Kidney (tissue), 14 donors: ENCODE data around the gene KIF17. TPM values are rescaled to one million over a fixed set of nuclear protein-coding genes. Genes with fewer than 3 reads are reported as not detected.

ENCODE experiments used
- DNase-seq, 5 donors: peaks; one replicate each; pipeline ENCODE4 v3.0.0-alpha.2; 2013 to 2020
- FAIRE-seq: peaks from 2 replicates; lab custom pipeline; 2012; peaks lifted over from hg19 to GRCh38; lab: Jason Lieb, UNC
- H3K27ac ChIP-seq, 2 donors: one replicate each; pipeline ENCODE4 v1.7.0; 2013; ENCODE audit warnings: low read depth in 2 of 2, low read length in 2 of 2, inconsistent platforms in 1 of 2
- H3K27me3 ChIP-seq: one replicate; pipeline ENCODE4 v1.7.1; 2013; ENCODE audit warnings: low read length, inconsistent platforms; ENCODE audit not compliant: control insufficient read depth, insufficient read depth
- H3K36me3 ChIP-seq, 3 donors: one replicate each; pipeline versions ENCODE4 v1.7.0 to v1.7.1; 2013; ENCODE audit warnings: low read length in 3 of 3, control low read depth in 1 of 3, inconsistent platforms in 1 of 3; ENCODE audit not compliant: insufficient read depth in 3 of 3, control insufficient read depth in 2 of 3
- H3K4me1 ChIP-seq, 3 donors: one replicate each; pipeline versions ENCODE4 v1.7.0 to v1.7.1; 2013; ENCODE audit warnings: low read length in 3 of 3, inconsistent platforms in 1 of 3, low read depth in 1 of 3; ENCODE audit not compliant: control insufficient read depth in 2 of 3, insufficient read depth in 2 of 3
- H3K4me3 ChIP-seq, 3 donors: one replicate each; pipeline versions ENCODE4 v1.7.0 to v1.8.1; 2013; ENCODE audit warnings: low read length in 3 of 3, control low read depth in 1 of 3, inconsistent platforms in 1 of 3
- H3K9ac ChIP-seq, 3 donors: one replicate each; pipeline versions ENCODE4 v1.7.0 to v1.7.1; 2013; ENCODE audit warnings: low read length in 3 of 3, control low read depth in 1 of 3, inconsistent platforms in 1 of 3
- H3K9me3 ChIP-seq, 3 donors: one replicate each; pipeline versions ENCODE4 v1.7.0 to v1.7.1; 2013; ENCODE audit warnings: low read length in 3 of 3, control low read depth in 1 of 3, inconsistent platforms in 1 of 3; ENCODE audit not compliant: control insufficient read depth in 2 of 3, insufficient read depth in 1 of 3
- CTCF ChIP-seq: IDR thresholded peaks from 3 replicates; pipeline ENCODE4 v1.5.1; 2012; ENCODE audit warnings: mild to moderate bottlenecking, moderate library complexity, borderline replicate concordance; ENCODE audit not compliant: insufficient read depth; ENCODE audit errors: extremely low read depth
- intact Hi-C: fragments of 100-400 bp; cut with DNase I; formaldehyde crosslinking; loops from one replicate; pipeline ENCODE4 v1.11.1; 2022
- polyA plus RNA-seq: library from polyadenylated mRNA; stranded (reverse); fragments of 350-450 nt; fragmentation: Illumina TruSeq; extraction: RNeasy Lipid Tissue Mini Kit (QIAGEN cat#74804); gene quantifications from one replicate; pipeline ENCODE4 v1.2.3, GENCODE V29; 2014; ENCODE audit warnings: low read depth, low replicate concordance; ENCODE audit not compliant: insufficient read depth
- total RNA-seq: library from RNA; stranded (reverse); fragmentation: NEBNext Ultra II Directional; extraction: Animal tissue kit (Norgen Biotek cat#: 25700); gene quantifications from one replicate; pipeline ENCODE4 v1.2.1, GENCODE V29; 2021
- donor health status: control.
- donor health status: control.
- donor health status: control.
- donor health status: control.
- donor health status: control.
- donor health status: DM: yes; HTN: yes; CAD: no.
- donor health status: Normal renal cell carcinoma (clear cell type).

KIF17 gene
- total and polyA plus RNA-seq, 2 donors from 2014 or later = 3.7 to 4.9 TPM

DNA sequence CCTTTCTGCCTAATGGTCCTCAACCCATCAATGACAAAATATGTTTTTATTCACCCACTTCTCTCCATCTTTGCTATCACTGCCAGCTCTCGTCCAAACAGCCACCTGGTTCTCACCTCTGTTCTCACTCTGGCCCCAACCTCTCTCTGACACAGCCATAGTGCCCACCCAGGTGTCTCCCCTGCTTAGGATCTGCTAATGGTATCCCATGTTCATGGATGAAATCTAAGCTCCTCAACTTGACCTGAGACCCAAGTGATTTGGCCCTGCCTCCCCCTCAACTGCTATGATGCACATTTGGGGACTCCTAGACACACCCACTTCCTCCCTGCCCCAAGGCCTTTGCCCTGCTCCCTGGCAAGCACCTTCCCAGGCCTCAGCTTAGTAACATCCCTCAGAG, 25.9 kb downstream of the KIF17 start:
- H3K4me1 ChIP-seq = no peaks in the 10 kb centered on the region
- H3K9me3 ChIP-seq = no peaks in the 10 kb centered on the region
- no peaks in the 10 kb centered on the region for H3K27me3 ChIP-seq
- no peak for TF ChIP-seq CTCF
- no peak overlapping the region for H3K27ac ChIP-seq
- H3K36me3 ChIP-seq = no peaks in the 10 kb centered on the region
- intact Hi-C loops = loop anchor here (10.0 kb wide), 1 partner anchor 503 kb away; no protein-coding TSS in a partner anchor
- FAIRE-seq (no peak), DNase-seq (no peak)
- no peak overlapping the region for H3K9ac ChIP-seq
- H3K4me3 ChIP-seq = no peak overlapping the region

- Histone ChIP-seq H3K27ac (no peak overlapping the region), H3K4me1 (no peaks in the 10 kb centered on the region), H3K4me3 (no peak overlapping the region), H3K9me3 (no peaks in the 10 kb centered on the region), H3K9ac (no peak overlapping the region), H3K36me3 (no peaks in the 10 kb centered on the region), H3K27me3 (no peaks in the 10 kb centered on the region)
- no peak for TF ChIP-seq CTCF
- intact Hi-C loops = loop anchor here (10.0 kb wide), 1 partner anchor 505 kb away; no protein-coding TSS in a partner anchor
- no peak for DNase-seq
- no peak for FAIRE-seq
Measured at GRCh38 chr1:20689645-20690056, 28.2 kb downstream of the KIF17 start.

- Histone ChIP-seq H3K36me3 (no peaks in the 10 kb centered on the region), H3K9me3 (no peaks in the 10 kb centered on the region), H3K27me3 (no peaks in the 10 kb centered on the region), H3K4me3 (no peak overlapping the region), H3K9ac (no peak overlapping the region), H3K27ac (no peak overlapping the region), H3K4me1 (peaks cover 0 to 3% (median 0%) of the 10 kb centered on the region in 3 donors)
- intact Hi-C loops = no loop called here
- FAIRE-seq (no peak), DNase-seq (peak in 2 of 5 donors; percentile 31 to 48)
- no peak for TF ChIP-seq CTCF
Measured at GRCh38 chr1:20686883-20687725, 30.7 kb downstream of the KIF17 start.
